Measurements from ENCODE around the gene COL4A2.

The COL4A2 gene

DNA sequence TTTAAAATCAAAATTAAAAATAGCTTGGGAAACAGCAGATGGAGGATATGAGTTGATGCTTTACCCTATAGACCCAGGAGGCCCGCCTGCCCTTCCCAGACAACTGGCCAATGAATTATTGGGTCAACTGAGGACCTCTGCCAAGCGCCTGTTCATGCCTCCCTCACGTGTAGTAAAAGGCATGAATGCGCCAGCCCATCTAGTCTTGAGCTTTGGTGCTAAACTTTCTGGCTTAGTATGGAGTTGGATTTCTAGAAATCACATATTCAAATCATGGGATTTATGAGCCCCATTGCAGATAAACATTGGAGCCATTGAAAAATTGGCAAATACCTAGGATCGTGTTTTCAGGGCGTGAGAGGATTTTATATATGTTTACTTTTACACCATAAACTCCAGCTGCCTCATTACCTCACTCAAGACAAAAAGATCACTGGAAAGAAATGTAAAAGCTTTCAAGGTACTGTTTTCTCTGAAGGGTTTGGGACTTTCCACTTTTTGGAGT, 47.1 kb downstream of the COL4A2 start:
- H3K9me3 Mint-ChIP-seq: no peaks in the 10 kb centered on the region
- no peaks in the 10 kb centered on the region for H3K4me1 Mint-ChIP-seq
- no peaks in the 10 kb centered on the region for H3K27me3 Mint-ChIP-seq
- H3K36me3 Mint-ChIP-seq: no peaks in the 10 kb centered on the region
- no peak overlapping the region for H3K27ac Mint-ChIP-seq
- H3K4me3 Mint-ChIP-seq: no peak overlapping the region

DNA sequence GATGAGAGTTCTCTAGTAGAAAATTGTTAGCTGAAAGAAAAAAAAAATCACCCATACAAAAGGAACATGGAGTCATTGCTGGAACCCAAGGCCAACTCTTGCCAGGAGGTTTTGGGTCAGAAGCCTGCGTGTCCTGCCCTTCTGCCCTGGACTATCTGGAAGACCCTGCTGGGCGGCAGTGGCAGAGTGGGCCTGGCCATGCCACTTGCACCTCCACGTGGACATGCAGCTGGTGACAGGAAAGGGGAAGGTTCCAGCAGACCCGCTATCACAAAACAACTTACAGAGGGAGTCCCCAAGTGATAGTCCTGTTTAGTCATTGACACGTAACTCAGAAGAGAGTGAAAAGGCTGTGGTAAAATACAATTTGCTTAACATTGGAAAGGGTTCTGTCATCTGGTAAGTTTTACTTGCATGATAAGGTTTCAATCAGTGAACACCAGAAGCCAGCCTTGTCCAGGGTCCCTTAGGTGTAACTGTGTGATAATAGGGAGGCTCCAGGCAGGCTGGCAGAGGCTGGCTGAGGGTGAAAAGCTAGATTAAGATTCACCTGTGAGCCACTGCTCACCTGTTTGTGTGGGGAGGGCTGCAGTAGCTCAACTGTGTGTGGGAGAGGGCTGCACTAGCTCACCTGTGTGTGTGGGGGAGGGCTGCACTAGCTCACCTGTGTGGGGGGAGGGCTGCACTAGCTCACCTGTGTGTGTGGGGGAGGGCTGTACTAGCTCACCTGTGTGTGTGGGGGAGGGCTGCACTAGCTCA, 47.8 kb downstream of the COL4A2 start:
- no peaks in the 10 kb centered on the region for H3K27me3 Mint-ChIP-seq
- H3K27ac Mint-ChIP-seq: no peak overlapping the region
- no peaks in the 10 kb centered on the region for H3K36me3 Mint-ChIP-seq
- no peaks in the 10 kb centered on the region for H3K4me1 Mint-ChIP-seq
- no peaks in the 10 kb centered on the region for H3K9me3 Mint-ChIP-seq
- no peak overlapping the region for H3K4me3 Mint-ChIP-seq

DNA sequence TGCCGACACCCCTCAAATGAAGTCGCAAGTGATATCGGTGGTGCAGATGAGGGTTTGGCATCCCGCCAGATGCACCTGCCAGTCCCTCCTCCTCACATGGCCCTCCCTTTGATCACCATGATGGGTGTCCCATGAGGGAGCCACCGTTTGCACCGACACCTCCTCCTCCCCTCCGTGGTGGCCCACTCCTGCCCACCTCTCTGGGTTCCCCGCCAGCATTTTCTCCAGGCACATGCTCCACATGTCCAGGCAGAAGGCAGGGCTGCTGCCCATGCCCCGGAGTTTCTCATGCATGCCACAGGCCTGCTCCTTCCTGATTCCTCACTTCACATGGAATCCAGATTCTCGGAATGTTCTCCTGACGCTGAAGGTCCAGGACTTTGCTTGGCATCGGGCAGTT, 49.3 kb downstream of the COL4A2 start:
- Mint-ChIP-seq H3K27me3 (no peaks in the 10 kb centered on the region), H3K27ac (no peak overlapping the region), H3K4me3 (no peak overlapping the region), H3K36me3 (no peaks in the 10 kb centered on the region), H3K4me1 (no peaks in the 10 kb centered on the region), H3K9me3 (no peaks in the 10 kb centered on the region)

DNA sequence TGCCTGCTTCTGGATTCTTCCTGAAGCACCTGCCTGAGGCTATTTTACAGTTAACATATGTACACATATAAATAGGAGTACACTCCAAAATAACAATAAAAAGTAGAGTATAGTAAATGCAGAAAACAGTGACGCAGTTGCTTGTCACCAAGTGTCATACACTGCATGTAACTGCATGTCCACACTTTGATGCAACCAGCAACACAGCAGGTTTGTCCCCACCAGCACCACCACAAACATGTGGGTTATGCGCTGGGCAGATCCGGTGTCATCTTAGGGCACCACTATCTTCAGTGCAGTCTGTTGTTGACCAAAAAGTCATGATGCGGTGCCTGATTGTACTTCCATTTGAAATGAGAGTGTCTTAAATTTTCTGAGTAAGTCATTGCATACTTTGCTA, 51.3 kb downstream of the COL4A2 start:
- no peaks in the 10 kb centered on the region for H3K4me1 Mint-ChIP-seq
- no peaks in the 10 kb centered on the region for H3K36me3 Mint-ChIP-seq
- no peak overlapping the region for H3K27ac Mint-ChIP-seq
- no peaks in the 10 kb centered on the region for H3K27me3 Mint-ChIP-seq
- no peak overlapping the region for H3K4me3 Mint-ChIP-seq
- H3K9me3 Mint-ChIP-seq: no peaks in the 10 kb centered on the region

DNA sequence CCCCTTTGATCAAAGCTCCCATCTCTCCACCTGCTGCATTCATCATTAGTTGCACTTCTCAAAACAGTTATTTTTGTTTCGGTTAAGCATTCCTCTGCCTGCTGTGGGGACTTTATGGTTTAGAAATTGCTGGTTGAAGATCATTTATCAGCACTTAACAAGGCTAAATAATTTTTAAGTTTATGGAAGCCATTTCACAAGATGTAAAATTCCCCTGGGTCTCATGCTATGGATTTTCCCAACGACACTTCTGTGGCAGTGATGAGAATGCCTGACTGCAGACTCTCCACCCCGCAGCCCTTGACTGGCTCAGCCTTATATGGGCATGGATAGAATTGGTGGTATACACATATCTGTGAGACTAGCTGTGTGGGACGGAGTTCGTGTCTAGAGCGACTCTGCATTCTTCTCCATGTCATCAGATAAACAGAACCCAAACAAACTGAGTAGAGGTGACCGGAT, 52.8 kb downstream of the COL4A2 start:
- no peaks in the 10 kb centered on the region for H3K9me3 Mint-ChIP-seq
- no peak overlapping the region for H3K4me3 Mint-ChIP-seq
- H3K36me3 Mint-ChIP-seq: no peaks in the 10 kb centered on the region
- H3K27me3 Mint-ChIP-seq: no peaks in the 10 kb centered on the region
- H3K4me1 Mint-ChIP-seq: no peaks in the 10 kb centered on the region
- H3K27ac Mint-ChIP-seq: no peak overlapping the region

DNA sequence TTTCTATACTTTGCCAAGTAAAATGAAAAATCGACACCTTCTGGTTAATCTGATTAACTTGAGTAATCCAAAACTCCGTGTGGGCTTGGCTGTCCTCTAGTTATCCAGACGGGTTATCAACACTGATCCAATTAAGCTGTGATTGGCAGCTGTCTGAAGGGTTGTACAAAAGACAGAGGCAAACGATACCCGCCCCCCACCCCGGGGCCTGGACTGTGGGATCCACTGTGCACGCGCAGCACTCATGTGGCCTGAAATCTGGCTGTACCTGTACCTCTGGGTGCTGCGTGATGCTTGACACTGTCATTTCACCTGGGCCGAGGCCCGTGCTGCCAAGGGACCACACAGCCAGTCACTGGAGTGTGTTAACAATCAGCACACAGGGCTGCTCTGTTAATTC, 53.5 kb downstream of the COL4A2 start:
- no peaks in the 10 kb centered on the region for H3K36me3 Mint-ChIP-seq
- H3K9me3 Mint-ChIP-seq: no peaks in the 10 kb centered on the region
- H3K27ac Mint-ChIP-seq: no peak overlapping the region
- no peaks in the 10 kb centered on the region for H3K27me3 Mint-ChIP-seq
- no peaks in the 10 kb centered on the region for H3K4me1 Mint-ChIP-seq
- H3K4me3 Mint-ChIP-seq: no peak overlapping the region

DNA sequence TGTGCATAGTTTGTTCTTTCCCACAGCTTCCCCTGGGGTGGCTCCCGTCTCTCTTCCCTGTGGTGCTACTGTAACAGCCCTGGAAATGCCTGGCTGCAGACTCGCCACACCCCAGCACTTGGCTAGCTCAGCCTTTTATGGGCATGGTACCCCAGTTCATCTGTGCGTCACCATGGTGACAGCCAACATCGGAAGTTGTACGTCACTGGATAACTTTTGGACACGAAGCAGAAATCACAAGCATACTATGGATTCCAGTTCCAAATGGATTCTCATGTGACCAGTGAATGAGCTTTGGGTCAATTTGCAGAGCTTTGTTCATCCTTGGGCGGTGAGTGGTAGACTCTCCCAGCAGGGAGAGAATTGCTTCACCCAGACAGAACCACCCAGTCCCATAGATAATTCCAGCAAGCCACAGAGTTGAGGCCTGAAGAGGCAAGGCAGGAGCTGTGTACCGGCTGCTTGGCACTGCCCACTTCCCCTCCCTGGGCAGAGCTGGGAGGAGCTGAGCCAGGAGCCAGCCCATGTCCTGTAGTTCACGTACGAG, 54.4 kb downstream of the COL4A2 start:
- H3K4me3 Mint-ChIP-seq: no peak overlapping the region
- H3K27ac Mint-ChIP-seq: no peak overlapping the region

DNA sequence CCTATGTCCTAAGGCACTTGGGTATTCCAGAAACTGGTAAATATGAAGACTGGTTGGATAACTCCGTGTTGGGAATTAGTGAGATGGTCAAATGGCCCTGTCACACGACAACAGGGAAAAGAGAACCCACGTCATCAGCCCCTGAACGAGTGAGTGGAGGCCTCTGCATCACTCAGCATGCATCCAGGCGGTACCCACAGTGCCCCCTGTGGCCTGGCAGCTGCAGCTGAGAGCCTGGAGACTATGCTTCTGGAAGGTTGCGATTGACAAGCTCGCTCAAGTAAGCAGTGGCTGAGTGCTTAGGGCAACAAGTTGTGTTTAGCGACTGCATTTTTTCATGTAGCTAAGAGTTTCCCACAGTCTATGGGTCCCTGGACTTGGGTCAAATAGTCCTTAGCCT, 55.9 kb downstream of the COL4A2 start:
- Mint-ChIP-seq H3K27me3 (peaks cover 3% of the 10 kb centered on the region), H3K36me3 (no peaks in the 10 kb centered on the region), H3K4me3 (no peak overlapping the region), H3K9me3 (no peaks in the 10 kb centered on the region), H3K27ac (no peak overlapping the region), H3K4me1 (no peaks in the 10 kb centered on the region)

More for the DNA sequence above, 54.4 kb downstream of the COL4A2 start:
- Mint-ChIP-seq H3K27me3 (peaks cover 1% of the 10 kb centered on the region), H3K4me1 (no peaks in the 10 kb centered on the region), H3K9me3 (no peaks in the 10 kb centered on the region), H3K36me3 (no peaks in the 10 kb centered on the region)

DNA sequence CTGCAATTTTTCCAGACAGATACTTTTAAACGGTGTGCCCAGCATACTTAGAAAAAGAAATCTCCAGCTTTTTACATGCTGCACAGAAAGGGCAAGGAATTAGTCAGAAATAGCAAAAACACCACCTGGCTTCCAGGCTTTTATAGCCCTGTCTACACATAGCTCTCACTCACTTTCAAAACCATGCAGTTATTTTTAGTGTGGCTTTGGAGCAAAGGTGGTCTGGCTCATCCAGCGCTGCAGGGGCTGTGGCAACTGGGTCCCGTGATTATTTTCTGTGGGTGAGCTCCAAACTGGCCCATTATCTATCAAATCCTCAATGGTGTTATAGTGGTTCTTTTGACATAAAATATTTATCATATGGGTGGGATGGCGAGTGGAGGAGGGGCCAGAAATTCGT, 57.0 kb downstream of the COL4A2 start:
- H3K36me3 Mint-ChIP-seq: no peaks in the 10 kb centered on the region
- H3K4me1 Mint-ChIP-seq: no peaks in the 10 kb centered on the region
- H3K27ac Mint-ChIP-seq: no peak overlapping the region
- peaks cover 3% of the 10 kb centered on the region for H3K27me3 Mint-ChIP-seq
- H3K9me3 Mint-ChIP-seq: no peaks in the 10 kb centered on the region
- H3K4me3 Mint-ChIP-seq: no peak overlapping the region

DNA sequence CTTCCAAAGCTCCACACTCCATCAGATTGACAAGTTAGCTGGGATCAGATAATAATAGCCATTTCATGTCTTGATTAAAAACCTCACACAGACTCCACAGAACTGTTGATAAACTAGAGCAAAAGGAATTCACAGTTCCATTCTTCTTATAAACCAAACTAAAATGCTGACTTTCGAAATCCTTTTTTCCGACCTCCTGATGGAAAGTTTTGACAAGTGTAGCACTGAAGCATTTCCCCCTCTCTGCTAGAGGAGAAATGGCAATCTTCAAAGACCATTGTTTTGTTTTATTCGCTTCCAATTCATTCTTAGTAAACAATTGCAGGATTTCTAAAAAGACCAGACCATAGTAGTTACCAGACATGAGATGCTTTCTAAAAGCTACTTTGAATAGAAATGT, 58.8 kb downstream of the COL4A2 start:
- no peaks in the 10 kb centered on the region for H3K4me1 Mint-ChIP-seq
- H3K36me3 Mint-ChIP-seq: no peaks in the 10 kb centered on the region
- H3K27me3 Mint-ChIP-seq: peaks cover 5% of the 10 kb centered on the region

DNA sequence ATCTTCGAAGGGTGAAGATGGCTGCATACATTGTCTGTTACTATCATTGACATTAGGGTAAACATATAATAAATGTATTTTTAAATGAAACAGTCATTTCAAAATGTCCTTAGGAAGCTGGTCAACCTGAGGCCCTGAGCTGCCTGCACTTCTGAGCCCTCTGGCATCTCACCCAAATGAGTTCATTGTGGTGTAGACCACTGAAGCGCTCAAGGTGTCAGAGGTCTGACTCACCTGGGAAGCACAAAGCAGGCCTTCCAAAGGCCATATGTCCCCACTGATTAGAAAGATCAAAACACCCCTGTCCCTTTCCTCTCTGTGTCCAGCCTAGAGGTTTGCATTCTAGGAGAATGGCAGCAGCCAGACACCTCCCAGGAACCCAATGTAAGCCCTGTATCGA, 59.6 kb downstream of the COL4A2 start:
- peaks cover 5% of the 10 kb centered on the region for H3K27me3 Mint-ChIP-seq
- no peak overlapping the region for H3K4me3 Mint-ChIP-seq
- no peaks in the 10 kb centered on the region for H3K4me1 Mint-ChIP-seq
- no peaks in the 10 kb centered on the region for H3K36me3 Mint-ChIP-seq
- no peak overlapping the region for H3K27ac Mint-ChIP-seq
- no peaks in the 10 kb centered on the region for H3K9me3 Mint-ChIP-seq

More for the DNA sequence above, 58.8 kb downstream of the COL4A2 start:
- H3K9me3 Mint-ChIP-seq: no peaks in the 10 kb centered on the region
- H3K4me3 Mint-ChIP-seq: no peak overlapping the region
- no peak overlapping the region for H3K27ac Mint-ChIP-seq

DNA sequence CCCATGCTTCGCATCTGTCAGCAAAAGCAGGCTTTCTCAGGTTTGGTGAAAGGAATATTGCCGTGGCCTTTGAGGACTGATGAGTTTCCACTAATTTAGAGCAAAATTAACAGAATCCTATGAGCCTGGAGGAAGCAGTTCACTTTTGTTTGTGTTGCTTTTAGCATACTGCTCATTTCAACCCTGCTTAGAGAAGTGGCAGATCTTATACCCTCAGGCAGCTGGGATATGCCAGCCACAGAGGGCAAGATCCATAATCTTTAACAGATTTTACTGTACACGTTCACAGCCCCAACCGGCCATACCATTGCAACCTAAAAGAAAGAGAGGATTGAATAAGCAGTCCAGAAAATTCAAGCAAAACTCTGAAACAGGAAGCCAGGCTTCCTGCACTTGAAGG, 60.5 kb downstream of the COL4A2 start:
- H3K36me3 Mint-ChIP-seq: no peaks in the 10 kb centered on the region
- H3K27ac Mint-ChIP-seq: no peak overlapping the region
- H3K9me3 Mint-ChIP-seq: no peaks in the 10 kb centered on the region
- peaks cover 5% of the 10 kb centered on the region for H3K27me3 Mint-ChIP-seq
- no peak overlapping the region for H3K4me3 Mint-ChIP-seq
- no peaks in the 10 kb centered on the region for H3K4me1 Mint-ChIP-seq

DNA sequence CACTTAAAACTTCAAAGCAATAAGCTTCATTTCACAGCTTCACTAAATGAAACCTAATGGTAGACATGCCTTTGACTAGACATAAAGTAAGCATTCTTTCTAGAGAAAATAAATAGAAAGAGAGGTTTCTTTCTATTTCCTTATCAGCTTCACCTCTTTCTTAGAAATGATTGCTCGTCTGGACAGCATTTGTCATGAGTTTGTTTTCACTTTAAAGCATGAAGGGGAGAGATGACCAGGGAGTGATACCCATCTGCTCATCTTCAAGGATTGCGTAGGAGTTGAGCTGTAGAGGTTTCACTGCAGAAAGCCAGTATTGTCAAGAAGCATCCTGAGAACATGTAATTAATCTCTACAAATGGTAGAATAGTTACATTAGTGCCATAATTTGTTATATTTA, 61.3 kb downstream of the COL4A2 start:
- Mint-ChIP-seq H3K9me3 (no peaks in the 10 kb centered on the region), H3K4me3 (no peak overlapping the region), H3K4me1 (no peaks in the 10 kb centered on the region), H3K36me3 (no peaks in the 10 kb centered on the region), H3K27ac (no peak overlapping the region), H3K27me3 (peaks cover 5% of the 10 kb centered on the region)

DNA sequence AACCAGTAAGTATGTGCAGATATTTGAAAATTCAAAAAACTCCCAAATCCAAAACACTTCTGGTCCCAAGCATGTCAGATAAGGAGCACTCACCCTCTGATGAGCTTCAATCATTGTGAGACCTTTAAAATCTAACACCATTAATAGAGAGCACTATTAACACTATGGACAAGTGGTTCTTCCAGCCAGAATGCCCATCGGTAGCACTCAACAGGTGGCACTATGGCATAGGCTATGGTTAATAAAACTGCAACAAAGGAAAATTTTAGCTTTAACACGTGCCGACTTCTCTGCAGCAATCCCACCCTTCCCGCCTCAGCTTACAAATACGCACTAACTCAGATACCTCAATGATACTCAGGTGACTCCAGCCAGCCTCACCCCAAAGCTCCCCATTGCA, 62.3 kb downstream of the COL4A2 start:
- Mint-ChIP-seq H3K27ac (no peak overlapping the region), H3K36me3 (no peaks in the 10 kb centered on the region), H3K9me3 (no peaks in the 10 kb centered on the region), H3K4me3 (no peak overlapping the region), H3K4me1 (no peaks in the 10 kb centered on the region), H3K27me3 (peaks cover 13% of the 10 kb centered on the region)

DNA sequence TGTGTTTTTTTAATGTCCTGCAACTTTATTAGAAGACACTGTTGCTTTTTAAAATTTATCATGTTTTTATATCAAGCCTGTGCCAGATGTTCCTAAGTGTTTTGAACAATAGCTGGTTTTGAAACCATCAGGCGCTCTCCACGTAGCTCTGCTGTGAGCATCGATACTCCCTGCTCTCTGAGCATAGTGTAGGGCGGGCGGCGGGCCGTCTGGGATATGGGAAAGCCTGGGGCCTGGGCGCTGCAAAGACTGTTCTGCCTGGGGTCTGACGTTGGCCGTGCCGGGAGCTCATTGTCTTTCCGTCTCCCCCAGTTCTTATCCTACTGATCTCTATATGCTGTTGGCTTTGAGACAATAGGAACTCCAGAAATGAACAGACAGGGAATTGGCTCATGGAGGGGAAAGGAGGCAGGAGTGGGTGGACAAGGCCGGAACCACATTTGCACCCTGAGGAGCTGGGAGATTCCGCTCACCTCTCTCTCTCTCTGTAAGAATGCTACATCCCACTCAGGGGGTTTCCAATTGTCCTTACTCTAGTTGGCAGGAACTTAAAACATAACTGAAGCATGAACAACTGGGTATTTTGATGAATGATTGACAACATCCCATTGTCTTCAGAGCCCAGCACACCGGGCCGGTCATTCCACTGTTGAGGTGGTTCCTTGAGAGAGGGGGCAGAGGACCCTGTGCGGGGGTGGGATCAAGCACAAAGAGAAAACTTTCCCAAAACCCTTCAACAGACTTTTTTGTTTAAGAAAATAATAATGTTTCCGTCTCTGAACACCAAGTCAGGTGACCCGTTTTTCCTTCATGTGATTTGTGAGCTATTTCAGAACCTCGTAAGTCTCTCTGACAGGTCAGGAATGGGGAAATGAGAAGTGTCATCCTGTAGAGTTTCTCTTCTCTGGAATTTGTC, 64.7 kb downstream of the COL4A2 start:
- H3K27me3 Mint-ChIP-seq: peaks cover 19% of the 10 kb centered on the region
- no peak overlapping the region for H3K27ac Mint-ChIP-seq
- H3K4me1 Mint-ChIP-seq: no peaks in the 10 kb centered on the region
- no peaks in the 10 kb centered on the region for H3K36me3 Mint-ChIP-seq
- no peak overlapping the region for H3K4me3 Mint-ChIP-seq
- no peaks in the 10 kb centered on the region for H3K9me3 Mint-ChIP-seq

DNA sequence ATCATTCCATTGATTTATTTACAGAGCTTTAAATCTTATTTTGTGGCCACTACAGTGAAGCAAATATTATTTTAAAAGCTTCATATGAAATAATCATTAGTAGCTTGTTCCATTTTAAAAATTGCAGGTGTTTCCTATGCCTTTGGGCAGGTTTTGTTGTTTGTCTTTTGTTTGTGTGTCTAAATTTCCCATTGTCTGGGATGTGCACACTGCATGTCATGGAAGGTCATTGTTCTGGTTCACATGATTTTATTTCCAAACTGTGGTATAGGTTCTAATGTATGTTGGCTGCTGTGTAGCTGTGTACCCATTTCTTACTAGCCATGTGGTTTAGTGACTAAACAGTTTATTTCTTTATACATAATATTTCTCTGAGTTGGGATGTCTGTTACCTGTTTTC, 65.6 kb downstream of the COL4A2 start:
- no peak overlapping the region for H3K27ac Mint-ChIP-seq
- no peak overlapping the region for H3K4me3 Mint-ChIP-seq
- H3K36me3 Mint-ChIP-seq: no peaks in the 10 kb centered on the region
- H3K9me3 Mint-ChIP-seq: no peaks in the 10 kb centered on the region
- no peaks in the 10 kb centered on the region for H3K4me1 Mint-ChIP-seq
- peaks cover 16% of the 10 kb centered on the region for H3K27me3 Mint-ChIP-seq
